K562 (cell line): ENCODE results near the gene IL3RA. TPM values are rescaled to one million over a fixed set of nuclear protein-coding genes. Genes with fewer than 3 reads are reported as not detected.

Experiments used
- ATAC-seq: fragments of 200-7000 bp; cut with Tn5 transposase; 3 replicates; pipeline ENCODE4 v1.9.1; 2020; ENCODE audit warnings: moderate library complexity
- BruUV-seq: library from RNA; stranded (reverse); fragments of 400-500 nt; replicated peaks from 2 replicates; lab custom pipeline; 2021; lab: Mats Ljungman, UMichigan
- CTCF ChIA-PET: fragments of 300-600 bp; formaldehyde crosslinking; extraction: SDS; loops from one replicate; lab custom pipeline; 2021; ENCODE audit warnings: low intra/inter-chr PET ratio; lab: Yijun Ruan, JAX
- POLR2A ChIA-PET: fragments of 300-600, 350-650 bp; sonication (Branson Sonifier 250); formaldehyde crosslinking; extraction: SDS; loops from one replicate; lab custom pipeline; 2021; ENCODE audit warnings: antibody characterized with exemption, inconsistent platforms; lab: Yijun Ruan, JAX
- DNase-seq, 4 experiments: peaks; one replicate each; pipeline versions ENCODE4 v3.0.0 to v3.0.0-alpha.2; 2011 to 2018; ENCODE audit warnings: low spot score in 3 of 4, mixed read lengths in 3 of 4; ENCODE audit errors: extremely low read depth in 1 of 4
- FAIRE-seq: peaks from 2 replicates; lab custom pipeline; 2011; peaks lifted over from hg19 to GRCh38; lab: Jason Lieb, UNC
- H2AFZ ChIP-seq: 2 replicates; pipeline ENCODE4 v1.6.0; 2011; ENCODE audit warnings: low read depth, low read length, control low read depth, inconsistent platforms
- H3K27ac ChIP-seq: fragments of 200-600 bp; 3 replicates; pipeline ENCODE4 v1.8.0; 2011; ENCODE audit warnings: low read depth, mild to moderate bottlenecking, control low read depth, inconsistent platforms, low read length, moderate library complexity, mixed read lengths; ENCODE audit errors: extremely low read depth
- H3K27me3 ChIP-seq, 2 experiments: fragments of 300-600 bp in 1 of 2; 2 replicates in 1 of 2; 3 replicates in 1 of 2; pipeline versions ENCODE4 v1.6.0 to v1.8.0; 2011; ENCODE audit warnings: inconsistent platforms in 2 of 2, low read length in 2 of 2, mild to moderate bottlenecking in 1 of 2, mixed read lengths in 1 of 2, moderate library complexity in 1 of 2; ENCODE audit not compliant: control insufficient read depth in 2 of 2, insufficient read depth in 2 of 2
- H3K36me3 ChIP-seq: fragments of 300-600 bp; 3 replicates; pipeline ENCODE4 v1.8.0; 2011; ENCODE audit warnings: mild to moderate bottlenecking, low read length, inconsistent platforms; ENCODE audit not compliant: control insufficient read depth, insufficient read depth
- H3K4me1 ChIP-seq, 2 experiments: fragments of 200-600 bp in 1 of 2; replicated peaks in 1 of 2; 2 replicates in 1 of 2; 3 replicates in 1 of 2; pipeline versions ENCODE4 v1.5.1 to v1.8.0; 2011; ENCODE audit warnings: inconsistent platforms in 2 of 2, low read length in 2 of 2, mild to moderate bottlenecking in 1 of 2, mixed read lengths in 1 of 2, moderate library complexity in 1 of 2; ENCODE audit not compliant: control insufficient read depth in 2 of 2, insufficient read depth in 2 of 2
- H3K4me2 ChIP-seq: 2 replicates; pipeline ENCODE4 v1.6.1; 2011; ENCODE audit warnings: low read length, control low read depth, inconsistent platforms, mixed read lengths; ENCODE audit not compliant: insufficient read depth
- H3K4me3 ChIP-seq: fragments of 200-600 bp; sonication (generic), shearing (Covaris generic); 2 replicates; pipeline ENCODE4 v1.5.1; 2016; ENCODE audit warnings: control low read depth, inconsistent platforms
- H3K79me2 ChIP-seq: fragments of 200-600 bp; 3 replicates; pipeline ENCODE4 v1.8.0; 2011; ENCODE audit warnings: low read length, inconsistent platforms; ENCODE audit not compliant: control insufficient read depth, insufficient read depth
- H3K9ac ChIP-seq, 2 experiments: 2 replicates each; pipeline versions ENCODE4 v1.6.0 to v1.6.1; 2011; ENCODE audit warnings: low read depth in 2 of 2, low read length in 2 of 2, control low read depth in 1 of 2, inconsistent platforms in 1 of 2, mild to moderate bottlenecking in 1 of 2, mixed read lengths in 1 of 2; ENCODE audit not compliant: insufficient read depth in 1 of 2
- H3K9me1 ChIP-seq: one replicate; pipeline ENCODE4 v1.6.0; 2011; ENCODE audit warnings: inconsistent platforms, mild to moderate bottlenecking, low read length, moderate library complexity; ENCODE audit not compliant: control insufficient read depth, insufficient read depth
- H3K9me3 ChIP-seq: replicated peaks from 2 replicates; pipeline ENCODE4 v1.5.1; 2011; ENCODE audit warnings: low read depth, low read length, inconsistent platforms; ENCODE audit not compliant: control insufficient read depth, insufficient read depth
- H4K20me1 ChIP-seq: replicated peaks from 2 replicates; pipeline ENCODE4 v1.6.1; 2011; ENCODE audit warnings: low read length, inconsistent platforms, mixed read lengths; ENCODE audit not compliant: control insufficient read depth, insufficient read depth
- MIER1 ChIP-seq: fragments of 450-650 bp; IDR thresholded peaks from 2 replicates; pipeline ENCODE4 v1.6.1; 2016; ENCODE audit warnings: antibody characterized with exemption, mild to moderate bottlenecking, low read depth
- NFXL1 ChIP-seq: fragments of 450-650 bp; formaldehyde crosslinking; IDR thresholded peaks from 2 replicates; pipeline ENCODE4 v1.4.0; 2021; ENCODE audit warnings: mild to moderate bottlenecking
- PCBP1 ChIP-seq: fragments of 200-400 bp; formaldehyde crosslinking; IDR thresholded peaks from 2 replicates; pipeline ENCODE4 v1.6.1; 2018; ENCODE audit warnings: mild to moderate bottlenecking, low read depth, low read length; ENCODE audit not compliant: poor library complexity, severe bottlenecking
- POLR2A ChIP-seq: fragments of 450-650 bp; conservative IDR thresholded peaks from 2 replicates; pipeline ENCODE4 v1.6.1; 2016
- POLR2G ChIP-seq: fragments of 200-400 bp; formaldehyde crosslinking; IDR thresholded peaks from 2 replicates; pipeline ENCODE4 v1.6.1; 2017; ENCODE audit warnings: low read depth, mild to moderate bottlenecking, antibody characterized with exemption, low read length, moderate library complexity
- RBFOX2 ChIP-seq: fragments of 200-400 bp; formaldehyde crosslinking; IDR thresholded peaks from 2 replicates; pipeline ENCODE4 v1.6.1; 2017; ENCODE audit warnings: low read depth, mild to moderate bottlenecking, low read length, moderate library complexity
- SNIP1 ChIP-seq: fragments of 450-650 bp; IDR thresholded peaks from 2 replicates; pipeline ENCODE4 v1.7.1; 2017; ENCODE audit warnings: low read depth, mild to moderate bottlenecking
- WGBS: fragments of 100-300 bp; shearing (Covaris generic); methylation state at CpG from one replicate; pipeline ENCODE4 v1.1.6; 2016; ENCODE audit warnings: low coverage, mixed read lengths; ENCODE audit not compliant: insufficient coverage; ENCODE audit errors: missing lambda C conversion rate; 5-methylcytosine and 5-hydroxymethylcytosine counted together
- in situ Hi-C: fragments of 300-500 bp; cut with MboI; formaldehyde crosslinking; loops from 4 replicates; pipeline ENCODE4 v1.15.0; 2018; ENCODE audit warnings: inconsistent platforms, mixed read lengths
- intact Hi-C: fragments of 100-400 bp; cut with micrococcal nuclease; formaldehyde crosslinking; loops from 2 replicates; pipeline ENCODE4 v1.14.2; 2022
- polyA plus RNA-seq, 8 experiments: library from polyadenylated mRNA; depleted of rRNA in 4 of 8; stranded (reverse) in 5 of 8; unstranded in 3 of 8; fragments of >200 nt; fragmentation: Nextera tagmentation in 2 of 8; fragmentation: Illumina TruSeq in 1 of 8; extraction: Ambion mirVana in 2 of 8; extraction: Trizol in 1 of 8; gene quantifications; 2 replicates each; pipeline versions ENCODE4 v1.2.1 to v1.2.3, GENCODE V29; 2011 to 2014; ENCODE audit warnings: inconsistent platforms in 1 of 8, missing spikeins in 1 of 8
- total RNA-seq, 7 experiments: library from RNA; depleted of rRNA in 6 of 7; stranded (reverse); fragments of >200 nt in 6 of 7; fragmentation: Illumina TruSeq in 2 of 7; extraction: Trizol in 2 of 7; gene quantifications; 2 replicates each; pipeline versions ENCODE4 v1.2.1 to v1.2.3, GENCODE V29; 2011 to 2021; ENCODE audit warnings: low replicate concordance in 1 of 7
- TF ChIP-seq, protein P1 (sequence below): sonication (generic); IDR thresholded peaks from 2 replicates; pipeline ENCODE4 v1.6.1; 2016
- TF ChIP-seq, protein P2 (sequence below): sonication (generic); formaldehyde crosslinking; IDR thresholded peaks from 2 replicates; pipeline ENCODE4 v1.8.1; 2022; ENCODE audit warnings: missing genetic modification reagents

Gene IL3RA
- total and polyA plus RNA-seq, 9 of the 15 experiments (the other 6 are each of a cell fraction or from before 2014, with no cell fraction given): not detected

DNA sequence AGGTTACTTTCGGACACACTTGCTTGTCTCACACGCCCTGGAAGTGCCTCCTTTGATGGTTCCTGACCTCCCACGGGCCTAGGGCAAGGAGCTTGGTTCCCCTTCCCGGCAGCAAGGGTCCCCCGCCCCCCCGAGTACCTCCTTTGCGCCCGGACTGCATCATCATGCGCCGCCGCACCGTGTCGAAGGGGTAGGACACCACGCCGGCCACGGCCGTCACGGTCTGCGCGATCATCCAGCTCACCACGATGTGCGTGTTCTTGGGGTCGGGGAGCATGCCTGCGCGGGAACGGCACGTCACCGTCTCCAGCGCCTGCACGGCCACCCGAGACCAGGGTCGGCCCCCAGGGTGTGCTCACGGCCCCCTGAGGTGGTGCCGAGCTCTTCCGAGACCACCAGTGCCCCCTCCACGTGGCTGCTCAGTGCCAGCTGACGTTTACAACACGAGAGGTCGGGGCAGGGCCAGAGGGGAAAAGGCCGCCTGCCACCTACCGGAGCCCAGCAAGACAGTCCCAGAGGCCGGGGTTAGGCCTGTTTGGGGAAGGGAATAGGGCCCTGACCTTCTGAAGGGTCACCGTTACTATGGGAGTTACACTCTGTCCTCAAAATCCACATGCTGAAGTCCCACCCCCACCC, 50.7 kb downstream of the IL3RA start:
- ATAC-seq: no peak
- 93% methylated on average over 3 of the region's 43 CpGs for WGBS
- no peak overlapping the region for H3K4me2 ChIP-seq
- POLR2A ChIA-PET: no interaction called here
- H3K36me3 ChIP-seq: peaks cover 70% of the 10 kb centered on the region
- in situ Hi-C loops (no loop called here), intact Hi-C loops (no loop called here)
- FAIRE-seq: no peak
- no peaks in the 10 kb centered on the region for H3K27me3 ChIP-seq
- peaks cover 8% of the 10 kb centered on the region for H3K9me1 ChIP-seq
- no peak overlapping the region for H3K27ac ChIP-seq
- H3K79me2 ChIP-seq: peaks cover 49% of the 10 kb centered on the region
- no peaks in the 10 kb centered on the region for H3K9me3 ChIP-seq
- no peak overlapping the region for H2AFZ ChIP-seq
- peak in 1 of 4 experiments; percentile 5 for DNase-seq
- no TSS peak for BruUV-seq
- peaks cover 44% of the 10 kb centered on the region for H4K20me1 ChIP-seq
- H3K4me3 ChIP-seq: no peak overlapping the region
- CTCF ChIA-PET: no interaction called here
- peak overlapping the region in 1 of 2 experiments; percentile 71; a peak in 2 of 4 replicates for H3K9ac ChIP-seq
- H3K4me1 ChIP-seq: peaks cover 6 to 49% of the 10 kb centered on the region in 2 experiments; a peak in 4 of 5 replicates
- TF ChIP-seq NFXL1 (CRISPR knock-in tag) (no peak), SNIP1 (no peak), POLR2G (peak; percentile 66; the same call in 1 of the 2 replicates), MIER1 (0 out of 2 replicates have a peak, but pooled peaks have one; percentile 2), POLR2A (0 out of 2 replicates have a peak, but pooled peaks have one; percentile 12), RBFOX2 (peak; percentile 78), PCBP1 (peak; percentile 36)
- TF ChIP-seq, protein P1, sequence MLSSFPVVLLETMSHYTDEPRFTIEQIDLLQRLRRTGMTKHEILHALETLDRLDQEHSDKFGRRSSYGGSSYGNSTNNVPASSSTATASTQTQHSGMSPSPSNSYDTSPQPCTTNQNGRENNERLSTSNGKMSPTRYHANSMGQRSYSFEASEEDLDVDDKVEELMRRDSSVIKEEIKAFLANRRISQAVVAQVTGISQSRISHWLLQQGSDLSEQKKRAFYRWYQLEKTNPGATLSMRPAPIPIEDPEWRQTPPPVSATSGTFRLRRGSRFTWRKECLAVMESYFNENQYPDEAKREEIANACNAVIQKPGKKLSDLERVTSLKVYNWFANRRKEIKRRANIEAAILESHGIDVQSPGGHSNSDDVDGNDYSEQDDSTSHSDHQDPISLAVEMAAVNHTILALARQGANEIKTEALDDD: no peak
- TF ChIP-seq, protein P2, sequence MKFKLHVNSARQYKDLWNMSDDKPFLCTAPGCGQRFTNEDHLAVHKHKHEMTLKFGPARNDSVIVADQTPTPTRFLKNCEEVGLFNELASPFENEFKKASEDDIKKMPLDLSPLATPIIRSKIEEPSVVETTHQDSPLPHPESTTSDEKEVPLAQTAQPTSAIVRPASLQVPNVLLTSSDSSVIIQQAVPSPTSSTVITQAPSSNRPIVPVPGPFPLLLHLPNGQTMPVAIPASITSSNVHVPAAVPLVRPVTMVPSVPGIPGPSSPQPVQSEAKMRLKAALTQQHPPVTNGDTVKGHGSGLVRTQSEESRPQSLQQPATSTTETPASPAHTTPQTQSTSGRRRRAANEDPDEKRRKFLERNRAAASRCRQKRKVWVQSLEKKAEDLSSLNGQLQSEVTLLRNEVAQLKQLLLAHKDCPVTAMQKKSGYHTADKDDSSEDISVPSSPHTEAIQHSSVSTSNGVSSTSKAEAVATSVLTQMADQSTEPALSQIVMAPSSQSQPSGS (CRISPR knock-in tag): no peak
